NCI-H187 treated with DMSO at 0.1 percent for 48 hours (cell line): ENCODE results near the gene PAX9.

Experiments used
- DNase-seq: peaks from one replicate; lab custom pipeline; 2025; lab: John Stamatoyannopoulos, UW

PAX9 gene

DNA sequence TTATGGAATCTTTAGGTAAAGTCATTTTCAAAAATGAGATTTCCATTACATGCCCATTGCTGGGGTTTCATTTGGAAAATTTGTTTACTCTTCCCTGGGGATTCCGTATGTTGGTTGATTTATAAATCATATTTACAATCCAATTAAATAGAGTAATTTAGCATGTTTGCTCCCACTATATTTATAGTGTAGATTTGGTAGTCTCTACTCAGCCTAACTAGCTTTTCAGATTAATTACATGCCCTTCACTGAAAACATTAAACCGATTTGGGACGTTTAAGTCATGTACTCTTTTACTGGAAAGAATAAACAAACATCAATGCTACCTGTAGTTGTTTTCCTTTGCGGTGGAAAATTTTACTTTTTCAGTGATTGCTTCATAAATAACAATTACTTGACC lies 10.4 kb downstream of the PAX9 start:
- no peak for DNase-seq

DNA sequence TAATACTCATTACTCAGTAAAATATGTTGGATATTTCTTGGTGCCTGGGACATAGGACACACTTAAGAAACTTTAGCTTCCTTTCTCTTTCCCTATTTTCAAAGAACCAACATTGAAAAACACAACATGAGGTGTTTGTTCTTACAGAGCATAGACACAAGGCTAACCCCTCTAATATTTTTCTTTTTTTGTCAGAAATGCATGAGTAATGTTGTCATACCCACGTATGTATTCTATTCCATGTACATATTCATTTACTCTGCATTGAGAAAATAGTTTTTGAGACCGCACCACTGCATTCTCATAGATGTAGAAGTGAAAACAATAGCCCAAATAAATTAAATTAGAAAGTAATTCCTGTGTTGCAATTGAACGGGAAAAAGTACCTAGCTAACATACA lies 13.0 kb downstream of the PAX9 start:
- DNase-seq = no peak

DNA sequence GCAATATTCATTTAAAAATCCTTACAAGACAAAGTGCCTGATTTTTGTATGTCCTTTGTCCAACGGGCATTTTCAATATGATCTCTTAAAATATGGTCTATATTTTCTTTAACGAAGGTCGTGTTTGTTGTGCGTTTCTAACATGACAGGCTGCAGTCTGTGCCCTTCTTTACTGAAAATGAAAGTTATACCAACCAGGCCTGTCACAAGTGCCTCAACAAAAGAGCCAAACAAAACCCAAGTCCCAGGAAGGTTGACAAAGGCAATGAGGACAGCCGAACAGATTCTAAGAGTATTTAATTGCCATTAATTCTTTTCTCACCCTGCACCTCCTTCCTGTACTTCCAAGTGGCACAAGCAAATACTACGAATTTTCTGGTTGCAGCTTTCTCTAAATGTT lies 13.9 kb downstream of the PAX9 start:
- DNase-seq = peak; percentile 63

DNA sequence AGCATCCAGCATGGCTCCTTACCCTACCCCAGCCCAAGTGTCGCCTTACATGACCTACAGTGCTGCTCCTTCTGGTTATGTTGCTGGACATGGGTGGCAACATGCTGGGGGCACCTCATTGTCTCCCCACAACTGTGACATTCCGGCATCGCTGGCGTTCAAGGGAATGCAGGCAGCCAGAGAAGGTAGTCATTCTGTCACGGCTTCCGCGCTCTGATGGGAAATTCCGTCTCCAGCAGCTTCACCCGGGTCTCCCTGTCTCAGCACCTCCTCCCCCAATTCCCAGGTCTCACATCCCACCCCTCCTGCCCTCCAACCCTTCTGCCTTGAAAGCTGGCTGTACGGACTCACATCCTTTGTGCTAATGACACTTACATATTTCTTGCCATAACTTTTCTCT lies 14.6 kb downstream of the PAX9 start:
- DNase-seq = no peak

DNA sequence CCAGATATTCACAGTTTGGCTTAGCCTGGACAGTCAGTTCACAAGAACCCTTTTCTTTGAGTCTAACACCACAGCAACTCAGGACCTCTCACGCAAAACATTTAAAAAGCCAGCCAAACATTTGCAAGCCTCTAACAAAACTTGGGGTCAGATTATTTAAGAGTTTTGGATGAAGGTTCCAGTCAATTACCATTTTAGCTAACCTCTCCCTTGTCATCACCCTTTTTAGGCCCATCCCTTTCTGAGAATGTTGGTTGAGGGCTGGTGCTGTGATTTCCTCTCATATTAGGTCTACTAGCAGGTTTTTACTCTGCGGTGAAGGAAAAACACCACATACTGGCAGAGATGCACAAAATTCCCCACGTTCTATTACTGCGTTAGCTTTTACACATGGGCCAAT lies 20.7 kb downstream of the PAX9 start:
- no peak for DNase-seq

DNA sequence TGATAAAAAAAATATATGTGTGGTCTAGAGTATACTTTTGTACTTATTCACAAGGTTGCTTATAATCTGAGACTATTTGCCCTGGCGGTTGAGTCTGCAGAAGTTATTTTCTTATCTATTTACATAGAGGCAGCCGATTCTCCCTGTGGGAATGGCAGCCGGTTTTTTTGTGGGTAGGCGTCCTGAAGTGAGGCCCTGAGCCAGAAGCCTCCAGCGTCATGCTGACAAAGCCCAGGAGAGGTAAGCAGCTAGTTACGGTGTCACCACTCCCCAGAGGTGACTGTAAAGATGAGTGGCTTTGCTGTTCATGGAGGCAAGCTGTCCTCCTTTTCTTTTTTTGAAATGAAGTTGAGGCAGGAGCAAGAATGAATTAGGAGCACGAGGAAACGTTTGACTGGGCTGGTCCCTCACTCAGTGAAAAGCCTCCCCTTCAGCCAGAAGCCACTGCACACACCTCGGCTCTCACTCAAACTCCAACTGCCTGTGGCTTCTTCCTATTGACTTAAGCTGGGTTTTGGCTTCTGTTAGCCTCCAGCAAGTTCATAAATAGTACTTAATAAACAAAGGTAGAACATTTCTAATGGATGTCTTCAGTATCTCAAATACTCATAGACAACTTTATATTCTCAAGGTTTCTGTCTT lies 21.5 kb downstream of the PAX9 start:
- peak; percentile 80 for DNase-seq

DNA sequence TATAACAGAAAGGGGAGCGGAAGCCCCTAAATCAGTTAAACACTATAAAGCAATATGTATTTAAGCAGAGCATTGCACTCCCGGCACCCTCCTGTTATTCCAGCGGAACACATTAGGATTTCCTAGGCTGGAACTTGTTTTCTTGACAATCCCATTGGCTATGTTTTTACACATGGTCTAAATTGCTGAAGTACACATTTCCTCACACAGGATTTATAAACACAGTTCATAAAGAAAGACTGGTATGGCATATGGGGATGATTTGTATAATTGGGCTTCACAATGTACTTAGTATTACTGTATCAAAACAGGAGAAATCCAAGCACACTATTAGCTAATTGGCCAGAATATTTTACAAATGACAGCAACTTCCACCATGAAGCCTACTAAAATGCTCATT lies 23.3 kb downstream of the PAX9 start:
- no peak for DNase-seq

DNA sequence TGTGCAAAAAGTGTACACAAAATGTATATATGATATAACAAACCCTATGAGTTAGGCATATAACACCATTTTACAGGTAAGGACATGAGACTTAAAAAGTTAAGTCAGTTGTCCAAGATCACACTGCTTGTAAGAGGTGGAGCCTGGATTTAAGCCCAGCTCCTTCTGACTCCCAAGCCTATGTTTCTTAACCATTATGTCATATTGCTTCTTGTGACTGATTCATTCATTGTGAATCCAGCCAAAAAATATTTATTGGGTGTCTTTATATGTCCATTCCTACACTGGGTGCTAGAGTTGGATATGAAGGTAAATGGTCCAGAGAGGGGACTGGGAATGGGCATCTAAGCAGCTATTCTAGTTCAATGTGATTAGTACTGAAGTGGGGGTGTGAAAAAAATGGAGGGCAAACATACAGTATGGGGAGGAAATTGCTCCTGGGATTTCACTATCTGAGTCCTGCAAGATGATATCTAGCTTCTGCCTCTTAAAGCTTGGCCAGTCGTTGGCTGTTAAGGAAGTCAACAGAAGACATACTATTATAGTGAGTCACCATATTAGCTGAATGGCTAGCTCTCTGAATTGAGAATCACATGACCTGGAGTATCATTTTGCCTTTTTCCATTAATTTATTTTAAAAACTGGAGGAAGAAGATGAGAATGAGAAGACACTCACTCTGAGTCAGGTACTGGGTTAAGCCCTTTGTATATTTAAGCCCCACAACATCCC lies 28.8 kb downstream of the PAX9 start:
- no peak for DNase-seq

DNA sequence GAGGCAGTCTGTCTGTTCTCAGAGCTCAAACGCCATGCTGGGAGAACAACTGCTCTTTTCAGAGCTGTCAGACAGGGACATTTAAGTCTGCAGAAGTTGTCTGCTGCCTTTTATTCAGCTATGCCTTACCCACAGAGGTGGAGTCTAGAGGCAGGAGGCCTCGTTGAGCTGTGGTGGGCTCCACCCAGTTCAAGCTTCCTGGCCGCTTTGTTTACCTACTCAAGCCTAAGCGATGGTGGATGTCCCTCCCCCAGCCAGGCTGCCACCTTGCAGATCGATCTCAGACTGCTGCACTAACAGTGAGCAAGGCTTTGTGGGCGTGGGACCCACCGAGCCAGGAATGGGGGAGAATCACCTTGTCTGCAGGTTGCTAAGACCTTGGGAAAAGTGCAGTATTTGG lies 37.8 kb downstream of the PAX9 start:
- DNase-seq = peak; percentile 27

DNA sequence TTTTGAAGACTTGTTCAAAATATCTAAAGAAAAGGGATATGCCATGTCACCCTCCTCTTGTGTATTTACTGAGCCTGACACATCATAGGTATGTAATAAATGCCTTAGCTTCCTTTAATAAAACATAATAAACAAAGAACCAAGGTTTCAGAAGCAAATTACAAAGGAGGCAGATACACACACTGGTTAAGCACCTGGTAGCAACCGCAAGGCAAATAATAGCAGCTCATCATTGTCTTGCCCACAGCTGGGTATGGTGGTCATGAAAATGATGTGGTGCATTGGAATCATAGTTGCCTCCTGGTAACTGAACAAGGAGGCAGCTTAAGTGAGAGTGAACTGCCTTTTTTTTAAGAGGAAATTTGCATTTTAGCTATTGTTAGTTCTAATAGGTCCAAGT lies 39.0 kb downstream of the PAX9 start:
- DNase-seq = no peak

DNA sequence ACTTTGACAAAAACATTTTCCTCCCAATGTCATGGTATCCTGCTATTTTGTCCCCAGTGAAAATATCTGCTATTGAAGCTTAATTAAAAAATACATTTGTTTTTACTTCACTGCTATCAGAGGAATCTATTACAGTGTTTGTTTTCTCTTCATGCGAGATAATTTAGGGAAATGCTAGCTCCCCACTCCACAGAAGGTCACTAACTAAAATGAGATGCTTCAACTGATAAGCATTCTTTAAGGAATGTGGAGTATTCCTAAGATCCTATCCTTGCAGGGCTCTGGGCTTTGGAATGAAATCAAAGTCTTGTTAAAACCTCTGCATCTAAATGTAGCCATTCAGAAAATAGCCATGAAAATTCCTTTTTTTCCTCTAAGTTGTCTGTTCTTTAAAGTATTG lies 39.5 kb downstream of the PAX9 start:
- DNase-seq = no peak

DNA sequence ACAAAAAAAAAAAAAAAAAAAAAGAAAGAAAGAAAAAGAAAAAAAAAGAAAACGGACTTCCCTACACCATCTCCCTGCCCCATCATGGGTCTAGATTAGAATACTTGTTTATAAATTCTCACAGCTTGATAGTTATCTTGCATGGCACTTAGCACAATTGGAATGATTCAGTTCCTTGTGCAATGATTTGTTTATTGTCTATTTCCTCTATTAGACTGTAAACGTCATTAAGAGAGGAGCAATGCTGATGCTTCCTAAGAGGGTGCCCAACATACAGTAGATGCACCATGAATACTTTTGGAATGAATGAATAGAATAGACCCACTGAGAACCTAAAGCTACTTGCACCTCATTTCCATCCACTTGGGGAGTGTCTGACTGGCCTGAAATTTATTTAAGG lies 40.8 kb downstream of the PAX9 start:
- DNase-seq = no peak

DNA sequence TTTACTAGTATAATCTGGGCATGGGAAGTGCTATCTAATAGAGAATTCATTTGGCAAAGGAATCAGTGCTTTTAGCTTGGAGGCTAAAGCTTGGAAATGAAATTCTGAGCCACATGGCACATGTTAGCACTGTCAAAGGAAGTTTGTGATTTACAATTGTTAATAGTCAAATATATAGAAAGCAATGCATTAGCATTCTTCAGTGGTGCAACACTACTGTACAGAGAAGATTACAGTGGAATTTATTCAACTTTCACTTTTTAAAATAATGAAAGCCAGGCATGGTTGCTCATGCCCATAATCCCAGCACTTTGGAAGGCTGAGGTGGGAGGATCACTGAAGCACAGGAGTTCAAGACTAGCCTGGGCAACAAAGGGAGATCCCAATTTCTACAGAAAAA lies 45.9 kb downstream of the PAX9 start:
- no peak for DNase-seq

DNA sequence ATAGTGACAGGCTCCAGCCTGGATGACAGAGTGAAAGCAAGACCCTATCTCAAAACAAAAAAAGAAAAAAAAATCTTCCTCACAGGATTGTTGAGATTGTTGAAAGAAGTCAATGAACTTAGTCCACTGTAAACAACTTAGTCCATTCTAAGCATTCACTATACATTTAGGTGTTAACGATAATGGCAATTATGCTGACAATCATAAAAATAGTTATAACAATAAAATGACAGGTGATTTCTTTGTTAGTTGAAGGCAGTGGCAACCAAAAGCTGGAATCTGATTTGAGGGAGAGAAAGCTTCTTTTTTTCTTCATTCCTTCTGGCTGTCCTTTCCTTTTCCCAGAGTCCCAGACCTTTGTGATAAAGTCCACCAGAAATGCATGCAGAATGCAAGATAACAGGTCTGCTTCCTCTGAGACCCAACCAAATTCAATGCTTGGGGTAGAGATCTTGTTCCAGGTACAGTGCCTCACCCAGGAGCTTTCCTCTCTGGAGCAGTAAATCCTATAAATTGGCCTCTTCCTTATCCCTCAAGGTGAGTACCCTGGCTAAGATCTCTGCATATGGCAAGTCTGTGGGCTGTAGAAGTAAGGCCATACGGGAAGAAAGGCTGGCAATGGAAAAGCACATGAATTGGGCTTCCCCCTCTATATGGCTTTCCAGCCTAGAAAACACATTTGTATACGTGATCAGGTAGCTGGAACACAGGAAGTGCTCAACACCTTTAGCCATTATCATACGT lies 52.5 kb downstream of the PAX9 start:
- no peak for DNase-seq

DNA sequence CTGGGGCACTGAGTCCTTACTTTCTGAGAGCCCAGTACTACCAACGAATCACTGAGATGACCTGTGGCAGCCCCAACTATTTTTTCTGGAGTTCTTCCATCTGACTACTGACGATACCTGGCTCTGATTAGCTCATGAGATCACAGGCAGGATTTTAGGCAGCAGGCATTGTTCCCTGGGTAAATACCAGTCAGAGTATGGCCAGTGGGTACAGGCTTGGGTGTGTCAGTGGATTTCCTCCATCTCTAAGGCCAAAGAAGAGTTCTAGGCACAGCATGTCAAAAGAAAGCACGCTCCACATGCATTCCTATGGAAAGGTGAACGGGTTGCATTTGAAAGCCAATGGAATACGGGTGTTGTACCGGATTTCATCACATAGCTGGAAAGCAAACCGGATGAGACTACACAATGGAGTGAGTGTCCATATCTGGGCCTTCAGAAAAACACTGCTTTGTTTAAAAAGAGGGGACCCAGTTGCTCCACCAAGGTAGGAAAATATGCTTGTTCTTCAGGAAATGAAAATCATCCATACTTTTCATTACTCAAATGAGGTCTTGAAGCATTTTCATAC lies 55.0 kb downstream of the PAX9 start:
- DNase-seq = no peak

DNA sequence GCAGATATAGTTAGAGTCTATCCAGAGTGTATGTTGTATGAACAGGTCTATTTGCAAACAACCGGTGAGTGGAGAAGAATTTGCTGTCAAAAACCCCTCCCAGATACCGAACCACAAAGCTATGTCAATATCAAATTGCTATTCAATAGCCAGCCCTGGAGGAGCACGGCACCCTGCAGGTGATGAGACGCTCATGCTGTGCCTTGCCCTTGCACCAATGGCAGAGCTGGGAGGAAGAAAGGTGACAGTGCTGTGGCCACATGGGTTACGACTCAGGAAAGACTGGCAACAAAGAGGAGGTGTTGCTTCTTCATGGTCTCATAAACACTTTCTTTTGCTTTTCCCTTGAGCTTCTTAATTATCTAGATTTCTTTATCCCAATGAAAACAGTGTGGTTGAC lies 55.7 kb downstream of the PAX9 start:
- DNase-seq = peak; percentile 60

DNA sequence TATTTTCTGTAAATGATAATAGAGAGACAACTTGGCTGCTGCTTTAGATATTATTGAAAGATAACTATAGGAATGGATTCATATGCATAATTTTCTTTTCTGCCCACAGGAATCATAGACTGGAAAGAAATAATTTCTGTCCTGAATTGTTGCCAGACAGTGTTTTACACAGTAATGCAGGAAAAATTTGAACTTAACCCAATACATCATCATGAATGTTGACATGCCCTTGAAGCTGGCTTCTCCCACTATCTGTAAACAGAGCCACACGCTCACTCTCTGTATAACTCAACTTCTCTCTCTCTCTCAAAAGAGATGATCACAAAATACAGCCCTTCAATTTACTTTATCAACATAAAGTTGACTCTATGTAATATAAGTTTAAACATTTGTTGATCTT lies 56.6 kb downstream of the PAX9 start:
- DNase-seq = no peak

DNA sequence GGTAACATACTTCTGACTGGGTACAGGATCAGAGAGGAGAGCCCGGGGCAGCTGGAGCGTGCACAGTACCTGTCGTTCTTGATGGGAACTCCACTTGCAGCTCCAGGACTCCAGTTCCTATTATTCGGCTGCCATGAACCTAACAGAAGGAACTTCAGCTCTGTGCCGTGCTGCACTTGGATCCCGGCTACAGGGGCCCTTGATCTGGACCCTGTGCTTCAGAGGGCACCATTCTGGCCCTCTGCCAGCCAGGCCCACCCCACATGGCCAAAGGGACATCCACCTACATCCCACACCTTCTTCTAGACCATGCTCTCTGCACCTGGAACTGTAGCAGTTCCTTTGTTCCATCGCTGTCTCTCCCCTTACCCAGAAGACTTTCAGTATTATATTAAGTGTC lies 58.2 kb downstream of the PAX9 start:
- no peak for DNase-seq

DNA sequence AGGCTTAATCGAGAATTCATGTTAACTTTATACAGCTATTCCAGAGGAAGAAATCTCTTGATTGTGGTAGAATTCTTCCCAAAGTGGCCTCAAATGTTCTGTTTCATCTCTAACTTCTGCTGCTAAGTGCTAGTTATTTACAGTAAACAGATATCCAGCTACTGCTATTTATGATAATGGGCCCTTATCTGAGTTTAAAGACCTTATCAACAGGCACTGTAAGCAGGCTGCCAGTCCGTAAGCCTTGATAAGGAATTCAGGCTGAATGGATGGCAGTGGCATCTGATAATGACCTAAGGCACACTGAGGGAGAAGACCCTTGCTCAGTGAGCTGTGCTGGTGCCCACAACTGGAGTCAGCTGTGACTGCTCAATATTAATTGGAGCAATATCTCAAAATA lies 59.0 kb downstream of the PAX9 start:
- DNase-seq = no peak

DNA sequence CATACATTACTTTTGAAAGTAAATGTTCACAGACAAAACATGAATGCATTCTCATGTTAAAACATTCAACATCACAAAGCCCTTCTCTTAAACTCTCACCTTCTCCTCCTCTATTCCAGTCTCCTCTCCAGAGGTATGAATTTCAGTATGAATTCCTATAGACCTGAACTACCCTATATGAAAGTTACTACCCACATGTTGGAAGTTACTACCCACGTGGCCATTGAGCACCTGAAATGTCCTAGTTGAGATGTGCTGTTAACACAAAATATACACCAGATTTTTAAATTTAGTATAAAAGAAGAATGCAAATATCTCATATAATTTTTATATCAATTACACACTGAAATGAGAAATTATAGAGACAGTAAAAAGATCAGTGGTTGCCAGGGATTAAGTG lies 60.2 kb downstream of the PAX9 start:
- no peak for DNase-seq

DNA sequence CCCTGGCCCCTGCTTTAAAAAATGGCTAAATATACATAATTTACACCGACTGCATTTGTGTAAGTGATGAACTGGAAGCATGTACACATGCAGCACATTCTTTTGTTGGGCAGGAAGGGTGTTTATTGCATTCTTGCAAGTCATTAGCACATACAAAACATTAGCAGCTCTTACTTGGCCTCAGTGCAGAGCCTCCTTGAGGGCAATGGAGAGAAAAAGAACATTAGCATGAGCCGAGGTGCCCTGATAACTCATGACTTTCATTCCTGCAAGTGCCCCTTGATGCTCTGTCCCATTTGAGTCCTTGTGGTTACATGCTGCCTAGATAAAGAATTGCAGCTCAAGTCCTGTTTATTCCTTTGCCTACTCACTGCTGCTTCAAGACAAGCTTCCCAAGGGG lies 61.9 kb downstream of the PAX9 start:
- DNase-seq = no peak

DNA sequence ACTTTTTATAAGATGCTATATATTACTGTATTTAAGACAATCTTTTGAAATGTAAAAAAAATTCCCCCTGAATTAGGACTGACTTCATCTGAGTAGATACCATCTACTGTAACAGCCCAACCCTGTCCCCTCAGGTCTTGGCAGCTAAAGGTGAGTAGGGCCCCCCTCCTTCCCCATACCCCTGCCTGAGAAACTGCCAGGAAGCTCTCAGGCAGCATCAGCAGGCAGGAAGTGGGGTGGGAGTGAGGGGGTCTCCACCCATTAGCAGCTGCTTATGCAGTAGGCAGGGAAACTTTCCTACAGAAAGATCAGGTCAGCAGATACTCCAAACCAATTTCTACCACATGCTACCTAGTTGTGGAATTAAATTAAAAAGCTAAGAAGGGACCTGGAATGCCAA lies 62.5 kb downstream of the PAX9 start:
- no peak for DNase-seq

DNA sequence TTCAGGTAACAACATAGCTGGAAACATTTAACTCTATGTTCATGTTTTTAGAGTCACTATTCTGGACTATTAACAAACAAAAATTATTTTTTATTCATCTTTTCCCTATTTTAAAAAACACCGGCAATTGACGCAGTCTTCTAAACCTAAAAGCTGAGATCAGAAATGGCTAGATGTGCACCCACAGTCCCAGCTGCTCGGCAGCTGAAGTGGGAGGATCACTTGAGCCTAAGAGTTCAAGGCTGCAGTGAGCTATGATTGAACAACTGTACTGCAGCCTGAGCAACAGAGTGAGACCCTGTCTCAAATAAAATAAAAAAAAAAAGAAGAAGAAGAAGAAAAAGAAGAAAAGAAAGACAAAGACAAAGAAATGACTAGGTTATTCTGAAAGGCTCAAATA lies 64.5 kb downstream of the PAX9 start:
- DNase-seq = no peak
